Activated CD4-positive, alpha-beta T cell treated with anti-CD3 and anti-CD28 coated beads, Interleukin-2, amount 50 U/mL, for 48 hours (primary cell): ENCODE data around the gene PDSS1.
A peak's percentile ranks its signal among the peaks of the same experiment; 100 is the strongest.
"Not testable (repeated sequence)": the region's sequence is repeated elsewhere in the genome, so short reads cannot be mapped to it uniquely, and the experiment has no call there.

Experiments
- DNase-seq, 2 experiments: peaks; one replicate each; pipeline ENCODE4 v3.0.0-alpha.2; 2020

Gene PDSS1

DNA sequence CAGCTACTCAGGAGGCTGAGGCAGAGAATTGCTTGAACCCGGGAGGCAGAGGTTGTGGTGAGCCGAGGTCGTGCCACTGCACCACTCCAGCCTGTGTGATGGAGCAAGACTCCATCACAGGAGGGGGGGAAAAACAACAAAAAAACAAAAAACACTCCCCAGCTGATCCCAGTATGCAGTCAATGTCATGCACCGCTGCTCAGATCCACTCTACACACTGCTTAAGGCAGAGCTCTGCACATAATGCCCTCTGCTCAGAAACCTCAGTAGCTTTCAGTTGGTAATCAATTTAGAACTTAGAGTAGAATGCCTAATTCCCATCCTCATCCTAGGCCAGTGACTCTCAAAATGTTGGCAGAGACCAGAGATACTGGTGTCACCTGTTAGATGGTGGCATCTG is 43.9 kb downstream of the PDSS1 start:
- DNase-seq: no peak

GRCh38 chr10:26743091-26743490 is 45.6 kb downstream of the PDSS1 start:
- DNase-seq: no peak

DNA sequence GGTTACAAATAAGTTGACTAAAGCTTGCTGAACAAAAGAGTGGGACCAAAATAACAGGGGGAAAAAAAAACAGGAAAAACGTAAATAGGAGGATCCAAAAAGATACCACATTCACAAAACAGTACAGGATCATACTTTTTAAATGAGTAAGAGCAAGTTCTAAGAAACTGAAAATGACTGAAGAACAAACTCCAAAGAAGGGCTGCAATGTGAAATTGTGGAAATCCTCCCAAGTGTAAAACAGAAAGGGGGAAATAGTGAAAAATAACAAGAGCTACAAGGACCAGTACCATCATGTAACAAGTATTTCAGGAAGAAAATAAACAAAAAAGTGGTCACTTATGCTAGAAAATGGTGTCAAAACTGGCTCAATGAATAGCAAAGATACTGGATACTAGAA is 46.3 kb downstream of the PDSS1 start:
- DNase-seq: no peak

DNA sequence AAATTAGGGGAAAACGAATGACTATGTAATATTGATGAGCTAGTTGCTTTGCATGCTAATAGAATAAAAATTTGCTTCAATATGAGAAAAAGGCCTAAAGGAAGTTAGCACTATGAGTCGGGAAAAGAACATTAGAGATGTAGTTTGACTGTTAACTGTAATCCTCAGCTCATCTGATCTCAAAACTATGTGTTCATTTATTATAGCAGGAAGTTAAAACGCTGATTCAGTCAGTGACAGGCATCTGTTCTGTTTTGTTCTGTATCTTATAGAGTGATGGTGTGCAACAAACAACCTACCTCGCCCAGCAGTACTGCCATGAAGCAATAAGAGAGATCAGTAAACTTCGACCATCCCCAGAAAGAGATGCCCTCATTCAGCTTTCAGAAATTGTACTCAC is 48.6 kb downstream of the PDSS1 start:
- no peak for DNase-seq

GRCh38 chr10:26755443-26755903 is 58.0 kb downstream of the PDSS1 start:
- no peak for DNase-seq

- no peak for DNase-seq
Observed at GRCh38 chr10:26759008-26759407, 61.5 kb downstream of the PDSS1 start.

DNA sequence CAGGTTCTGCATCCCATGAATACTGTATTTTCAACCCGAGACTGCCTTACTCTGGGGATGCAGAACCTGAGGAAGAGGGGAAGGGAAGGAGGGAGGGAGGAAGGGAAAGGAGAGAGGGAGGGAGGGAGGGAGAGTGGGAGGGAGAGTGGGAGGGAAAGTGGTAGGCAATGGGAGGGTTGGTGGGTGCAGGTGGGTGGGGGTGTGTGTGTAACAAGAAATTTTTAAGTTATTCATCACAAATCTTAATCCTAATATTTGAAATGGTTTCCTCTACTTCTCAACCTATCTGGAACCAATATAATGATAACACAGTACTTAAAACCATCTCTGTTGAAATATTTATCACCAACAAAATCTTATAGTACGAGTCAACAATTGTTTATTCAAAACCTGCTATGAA is 68.0 kb downstream of the PDSS1 start:
- DNase-seq: no peak

DNA sequence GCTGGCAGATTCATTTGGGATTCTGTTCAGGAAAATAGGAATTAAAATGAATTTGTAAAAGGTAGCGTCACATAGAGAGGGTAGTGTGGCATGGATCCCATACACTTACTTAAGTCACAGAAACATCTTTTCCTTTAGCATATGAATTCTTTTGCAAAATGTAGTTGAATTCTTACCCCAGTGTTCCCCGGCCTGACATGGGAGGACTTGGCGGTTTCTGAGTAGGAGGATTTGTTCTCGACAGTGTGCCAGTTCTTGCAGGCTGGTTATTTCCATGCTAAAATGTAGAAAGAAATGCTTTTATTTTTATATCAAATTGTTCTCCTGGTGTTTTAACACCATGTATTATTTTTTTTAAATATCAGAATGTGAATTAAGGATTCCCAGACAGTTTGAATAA is 72.6 kb downstream of the PDSS1 start:
- no peak for DNase-seq

- no peak for DNase-seq
Observed at GRCh38 chr10:26773633-26774032, 76.1 kb downstream of the PDSS1 start.

DNA sequence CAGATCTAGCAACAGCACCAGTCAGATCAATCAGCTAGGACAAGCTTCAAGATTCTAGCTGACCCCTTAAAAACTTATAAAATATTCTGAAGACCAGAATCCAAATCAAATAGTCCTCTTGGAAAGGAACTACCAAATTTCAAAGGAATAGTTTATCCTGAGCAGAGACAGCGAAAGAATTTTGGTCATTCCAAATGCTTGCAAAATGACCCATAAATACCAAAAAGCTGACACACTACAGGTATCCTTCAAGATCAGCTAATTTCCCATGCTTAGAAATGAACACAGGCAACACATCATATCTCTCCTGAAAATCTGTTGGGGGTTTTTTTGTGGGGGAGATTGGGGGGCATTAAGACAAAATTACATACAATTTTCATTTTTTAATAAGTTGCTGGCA is 78.8 kb downstream of the PDSS1 start:
- no peak for DNase-seq

GRCh38 chr10:26777686-26778085 is 80.2 kb downstream of the PDSS1 start:
- no peak for DNase-seq

- DNase-seq: no peak
Observed at GRCh38 chr10:26779176-26779860, 81.8 kb downstream of the PDSS1 start.

- DNase-seq: no peak
Observed at GRCh38 chr10:26780106-26780792, 82.7 kb downstream of the PDSS1 start.

DNA sequence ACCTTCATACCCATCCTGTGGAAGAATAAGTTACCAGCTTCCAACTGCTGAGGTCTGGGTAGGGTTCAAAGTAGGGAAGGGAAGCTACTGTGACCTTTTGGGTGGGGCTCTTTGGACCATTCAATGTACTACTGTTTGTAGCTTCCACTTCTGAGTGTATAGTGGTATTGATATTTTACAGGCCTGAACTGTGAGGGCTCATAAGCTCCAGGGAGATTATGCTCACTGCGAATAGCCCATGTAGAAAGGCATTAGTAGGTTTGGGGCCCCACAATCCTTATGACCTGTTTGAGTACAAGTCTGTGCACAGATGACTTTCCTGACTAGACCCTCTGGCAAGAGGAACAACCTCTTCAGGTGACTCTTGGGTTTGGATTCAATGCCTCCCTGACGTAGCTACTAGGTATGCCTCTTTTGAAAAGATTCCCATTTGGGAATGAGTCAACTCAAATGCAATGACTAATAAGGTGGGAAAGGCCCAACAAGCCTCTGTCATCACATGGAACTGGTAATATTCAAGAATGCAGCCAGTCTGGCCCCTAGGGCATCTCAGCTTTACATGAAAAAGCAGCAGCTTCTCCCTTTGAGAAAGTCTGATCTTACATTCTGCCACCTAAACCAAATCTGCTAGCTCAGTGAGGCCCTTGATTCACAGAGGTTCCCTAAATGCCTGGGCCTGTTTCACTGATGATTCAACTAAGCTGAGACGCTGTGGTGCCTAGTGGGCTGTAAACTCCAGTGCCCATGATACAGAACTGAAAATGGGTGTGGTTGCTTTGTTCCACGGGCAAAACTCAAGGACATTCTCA is 83.5 kb downstream of the PDSS1 start:
- DNase-seq: peak; percentile 22 to 41

DNA sequence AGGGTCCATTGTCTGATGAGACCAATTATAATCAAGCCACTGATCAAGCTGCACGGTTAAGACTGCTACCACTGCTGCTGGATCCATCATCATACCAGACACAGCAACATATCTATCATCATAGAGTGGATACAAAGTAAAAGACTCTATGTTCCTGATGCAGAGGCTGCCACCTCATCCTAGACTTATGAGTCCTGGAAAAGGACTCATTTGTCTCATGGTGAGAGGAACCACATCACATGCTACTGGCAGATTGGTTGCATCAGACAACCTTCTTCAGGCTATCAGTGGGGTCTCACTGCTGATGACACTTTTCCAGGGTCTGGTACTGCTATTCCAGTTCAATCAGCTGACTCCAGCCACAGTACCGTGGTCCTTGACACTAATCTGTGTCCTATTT is 84.3 kb downstream of the PDSS1 start:
- peak in 1 of 2 experiments; percentile 16 for DNase-seq

DNA sequence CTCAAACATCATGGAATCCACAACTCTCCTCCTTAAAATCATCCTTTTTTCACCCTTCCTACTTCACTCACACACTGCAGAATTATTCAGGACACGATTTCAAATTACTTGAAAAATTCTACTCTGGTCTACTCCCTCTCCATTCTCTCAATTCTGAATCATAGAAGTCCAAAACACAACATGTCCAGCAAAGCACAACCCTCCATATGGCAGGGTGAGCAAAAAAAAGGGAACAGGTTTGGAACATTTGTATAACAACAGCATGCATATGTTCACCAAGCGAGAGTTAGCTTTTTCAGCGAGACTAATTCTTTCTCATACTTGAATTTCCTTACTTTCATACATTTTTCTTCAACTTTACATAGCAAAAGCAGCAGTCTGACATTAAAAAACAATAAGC is 89.9 kb downstream of the PDSS1 start:
- no peak for DNase-seq

GRCh38 chr10:26789779-26790178 is 92.3 kb downstream of the PDSS1 start:
- not testable (repeated sequence) for DNase-seq

DNA sequence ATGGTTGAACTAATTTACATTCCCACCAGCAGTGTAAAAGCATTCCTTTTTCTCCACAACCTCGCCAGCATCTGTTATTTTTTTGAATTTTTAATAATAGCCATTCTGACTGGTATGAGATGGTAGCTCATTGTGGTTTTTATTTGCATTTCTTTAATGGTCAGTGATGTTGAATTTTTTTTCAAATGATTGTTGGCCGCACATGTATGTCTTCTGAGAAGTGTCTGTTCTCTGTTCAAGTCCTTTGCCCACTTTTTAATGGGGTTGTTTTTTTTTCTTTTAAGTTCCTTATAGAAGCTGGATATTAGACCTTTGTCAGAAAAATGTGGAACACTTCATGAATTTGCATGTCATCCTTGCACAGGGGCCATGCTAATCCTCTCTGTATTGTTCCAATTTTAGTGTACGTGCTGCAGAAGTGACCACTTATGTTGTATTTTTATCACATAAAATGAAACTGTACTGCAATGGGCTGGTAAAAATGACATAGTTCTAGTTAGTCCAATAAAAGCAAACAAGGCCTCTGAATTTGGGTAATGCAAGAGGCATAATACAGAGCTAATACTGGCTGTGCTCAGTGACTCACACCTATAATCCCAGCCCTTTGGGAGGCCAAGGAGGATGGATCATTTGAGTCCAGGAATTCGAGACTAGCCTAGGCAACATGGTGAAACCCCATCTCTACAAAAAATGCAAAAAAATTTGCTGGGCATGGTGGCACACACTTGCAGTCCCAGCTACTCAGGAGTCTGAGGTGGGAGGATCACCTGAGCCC is 92.9 kb downstream of the PDSS1 start:
- DNase-seq: no peak

DNA sequence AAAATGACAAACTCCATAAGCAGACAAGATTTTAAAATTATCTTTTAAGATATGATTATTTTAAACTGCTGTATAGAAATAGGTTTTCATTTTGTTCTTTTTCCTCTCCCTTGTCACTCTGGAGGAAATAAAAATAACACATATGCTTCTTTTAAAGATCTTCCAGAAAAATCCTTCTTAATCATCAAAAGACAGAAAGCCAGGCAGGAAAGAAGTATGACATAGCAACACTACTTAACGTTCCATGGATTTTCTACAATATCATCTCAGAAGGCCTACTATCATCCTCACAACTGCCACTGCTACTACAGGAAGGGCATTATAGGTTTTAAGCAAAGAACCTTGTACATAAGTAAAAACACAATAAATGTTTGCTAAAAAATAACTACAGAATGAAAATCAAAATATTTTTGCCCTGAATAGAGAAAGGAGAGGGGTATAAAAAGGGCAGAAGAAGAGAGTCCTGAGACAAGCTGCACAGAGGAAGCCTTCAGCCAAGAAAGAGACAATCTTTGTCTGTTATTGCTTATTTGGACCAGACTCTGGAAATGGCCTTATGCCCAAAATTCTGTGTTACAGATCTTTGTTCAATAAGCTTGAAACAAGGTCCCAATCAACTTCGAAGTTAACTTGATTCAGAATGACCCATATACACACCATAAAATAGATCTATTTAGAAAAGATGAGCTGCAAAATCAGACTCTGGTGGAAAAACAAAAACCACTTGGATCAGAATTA is 95.4 kb downstream of the PDSS1 start:
- no peak for DNase-seq
